Right ventricle myocardium inferior (tissue), 1 donor: ENCODE measurements around the gene APOC3. TPM values are rescaled to one million over a fixed set of nuclear protein-coding genes. Genes with fewer than 3 reads are reported as not detected.

Source experiments
- ATAC-seq: fragments of 200-7000 bp; cut with Tn5 transposase; one replicate; pipeline ENCODE4 v1.9.1; 2020; ENCODE audit warnings: mild to moderate bottlenecking, moderate library complexity
- DNase-seq: peaks from one replicate; pipeline ENCODE4 v3.0.0; 2021; ENCODE audit errors: missing footprints
- intact Hi-C: fragments of 100-400 bp; cut with DNase I; formaldehyde crosslinking; loops from one replicate; pipeline ENCODE4 v1.11.0; 2022
- total RNA-seq: library from RNA; stranded (reverse); fragmentation: NEBNext Ultra II Directional; extraction: Animal tissue kit (Norgen Biotek cat#: 25700); gene quantifications from one replicate; pipeline ENCODE4 v1.2.1, GENCODE V29; 2021
- donor health status: DM: no; HTN: yes; CAD: no; lungs with severe emphysema.

Gene APOC3
- total RNA-seq, 1 donor from 2014 or later, result not detected

- DNase-seq (no peak), ATAC-seq (no peak)
- intact Hi-C loops, result no loop called here
These were observed 8.8 kb downstream of the APOC3 start for GRCh38 chr11:116838321-116839084.

GRCh38 chr11:116840224-116840745 is 10.6 kb downstream of the APOC3 start:
- intact Hi-C loops, result no loop called here
- ATAC-seq, result peak; percentile 11
- DNase-seq, result no peak

- ATAC-seq, result no peak
- DNase-seq, result no peak
- intact Hi-C loops, result no loop called here
These were observed 11.1 kb downstream of the APOC3 start for GRCh38 chr11:116840746-116841296.

- ATAC-seq, result no peak
- no peak for DNase-seq
- intact Hi-C loops, result no loop called here
These were observed 12.4 kb downstream of the APOC3 start for GRCh38 chr11:116842117-116842516.

- intact Hi-C loops, result no loop called here
- DNase-seq, result no peak
- ATAC-seq, result no peak
These were observed 13.2 kb downstream of the APOC3 start for GRCh38 chr11:116842909-116843308.

- ATAC-seq (no peak), DNase-seq (no peak)
- intact Hi-C loops, result no loop called here
These were observed 14.0 kb downstream of the APOC3 start for GRCh38 chr11:116843661-116844060.

GRCh38 chr11:116844722-116845121 is 15.0 kb downstream of the APOC3 start:
- DNase-seq (no peak), ATAC-seq (no peak)
- intact Hi-C loops, result no loop called here

GRCh38 chr11:116847612-116848011 is 17.9 kb downstream of the APOC3 start:
- intact Hi-C loops, result no loop called here
- DNase-seq (no peak), ATAC-seq (no peak)

GRCh38 chr11:116849060-116849459 is 19.4 kb downstream of the APOC3 start:
- intact Hi-C loops, result no loop called here
- ATAC-seq (no peak), DNase-seq (no peak)

- DNase-seq (no peak), ATAC-seq (no peak)
- intact Hi-C loops, result no loop called here
These were observed 19.8 kb downstream of the APOC3 start for GRCh38 chr11:116849486-116849885.

GRCh38 chr11:116851626-116852025 is 21.9 kb downstream of the APOC3 start:
- no peak for ATAC-seq
- no peak for DNase-seq
- intact Hi-C loops, result no loop called here

GRCh38 chr11:116852261-116853031 is 22.7 kb downstream of the APOC3 start:
- intact Hi-C loops, result no loop called here
- DNase-seq (no peak), ATAC-seq (no peak)

- ATAC-seq, result no peak
- no peak for DNase-seq
- intact Hi-C loops, result no loop called here
These were observed 23.9 kb downstream of the APOC3 start for GRCh38 chr11:116853461-116854073.

GRCh38 chr11:116855413-116855812 is 25.7 kb downstream of the APOC3 start:
- intact Hi-C loops, result no loop called here
- DNase-seq (no peak), ATAC-seq (no peak)

GRCh38 chr11:116856423-116856822 is 26.7 kb downstream of the APOC3 start:
- intact Hi-C loops, result no loop called here
- DNase-seq (no peak), ATAC-seq (no peak)

GRCh38 chr11:116857316-116857715 is 27.6 kb downstream of the APOC3 start:
- DNase-seq (no peak), ATAC-seq (no peak)
- intact Hi-C loops, result no loop called here

GRCh38 chr11:116857936-116858335 is 28.2 kb downstream of the APOC3 start:
- DNase-seq (peak; percentile 44), ATAC-seq (no peak)
- intact Hi-C loops, result no loop called here

GRCh38 chr11:116859175-116859574 is 29.5 kb downstream of the APOC3 start:
- intact Hi-C loops, result no loop called here
- no peak for ATAC-seq
- no peak for DNase-seq

- ATAC-seq (no peak), DNase-seq (no peak)
- intact Hi-C loops, result no loop called here
These were observed 30.6 kb downstream of the APOC3 start for GRCh38 chr11:116860303-116860702.
